ENCODE results near the gene CD68.

DNA sequence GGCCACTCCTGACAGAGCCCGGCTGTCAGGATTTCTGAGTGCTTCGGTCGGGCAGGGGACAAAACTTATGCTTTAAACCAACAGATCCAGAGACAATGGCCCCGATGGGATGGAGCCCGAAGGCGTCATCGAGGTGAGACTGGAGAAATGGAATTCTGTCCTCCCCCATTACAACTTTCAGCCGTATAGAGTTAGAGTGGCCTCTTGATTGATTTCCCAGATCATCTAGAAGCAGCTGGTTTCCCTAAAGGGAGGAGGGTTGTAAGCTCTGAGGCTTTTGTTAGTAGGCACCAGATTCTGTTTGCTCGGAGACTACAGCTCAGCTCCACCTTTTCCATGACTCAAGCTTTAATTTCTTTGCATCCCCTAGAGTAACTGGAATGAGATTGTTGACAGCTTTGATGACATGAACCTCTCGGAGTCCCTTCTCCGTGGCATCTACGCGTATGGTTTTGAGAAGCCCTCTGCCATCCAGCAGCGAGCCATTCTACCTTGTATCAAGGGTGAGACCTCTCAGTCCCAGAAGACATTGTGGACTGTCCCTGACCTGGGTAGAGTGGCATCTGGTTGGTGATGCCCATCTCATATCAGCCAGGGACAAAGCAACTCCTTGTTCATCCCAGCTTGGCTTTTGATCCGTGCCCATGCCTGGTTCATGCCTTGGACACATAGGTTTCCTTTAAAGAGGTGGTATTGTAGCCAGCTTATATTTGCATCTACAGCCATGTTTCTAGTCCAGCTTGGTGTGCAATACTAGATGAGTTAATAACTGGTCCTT lies 5.1 kb upstream of the CD68 start:
- TF ChIP-seq, protein P1, sequence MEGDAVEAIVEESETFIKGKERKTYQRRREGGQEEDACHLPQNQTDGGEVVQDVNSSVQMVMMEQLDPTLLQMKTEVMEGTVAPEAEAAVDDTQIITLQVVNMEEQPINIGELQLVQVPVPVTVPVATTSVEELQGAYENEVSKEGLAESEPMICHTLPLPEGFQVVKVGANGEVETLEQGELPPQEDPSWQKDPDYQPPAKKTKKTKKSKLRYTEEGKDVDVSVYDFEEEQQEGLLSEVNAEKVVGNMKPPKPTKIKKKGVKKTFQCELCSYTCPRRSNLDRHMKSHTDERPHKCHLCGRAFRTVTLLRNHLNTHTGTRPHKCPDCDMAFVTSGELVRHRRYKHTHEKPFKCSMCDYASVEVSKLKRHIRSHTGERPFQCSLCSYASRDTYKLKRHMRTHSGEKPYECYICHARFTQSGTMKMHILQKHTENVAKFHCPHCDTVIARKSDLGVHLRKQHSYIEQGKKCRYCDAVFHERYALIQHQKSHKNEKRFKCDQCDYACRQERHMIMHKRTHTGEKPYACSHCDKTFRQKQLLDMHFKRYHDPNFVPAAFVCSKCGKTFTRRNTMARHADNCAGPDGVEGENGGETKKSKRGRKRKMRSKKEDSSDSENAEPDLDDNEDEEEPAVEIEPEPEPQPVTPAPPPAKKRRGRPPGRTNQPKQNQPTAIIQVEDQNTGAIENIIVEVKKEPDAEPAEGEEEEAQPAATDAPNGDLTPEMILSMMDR (IDR thresholded peaks at IDR 0.05) = no peak
- no peak for TF ChIP-seq POLR2A (IDR thresholded peaks at IDR 0.05)
